NCI-H82 (cell line): ENCODE measurements around the gene ZEB2.

Source experiments
- DNase-seq: peaks from one replicate; lab custom pipeline; 2025; lab: John Stamatoyannopoulos, UW

The ZEB2 gene

DNA sequence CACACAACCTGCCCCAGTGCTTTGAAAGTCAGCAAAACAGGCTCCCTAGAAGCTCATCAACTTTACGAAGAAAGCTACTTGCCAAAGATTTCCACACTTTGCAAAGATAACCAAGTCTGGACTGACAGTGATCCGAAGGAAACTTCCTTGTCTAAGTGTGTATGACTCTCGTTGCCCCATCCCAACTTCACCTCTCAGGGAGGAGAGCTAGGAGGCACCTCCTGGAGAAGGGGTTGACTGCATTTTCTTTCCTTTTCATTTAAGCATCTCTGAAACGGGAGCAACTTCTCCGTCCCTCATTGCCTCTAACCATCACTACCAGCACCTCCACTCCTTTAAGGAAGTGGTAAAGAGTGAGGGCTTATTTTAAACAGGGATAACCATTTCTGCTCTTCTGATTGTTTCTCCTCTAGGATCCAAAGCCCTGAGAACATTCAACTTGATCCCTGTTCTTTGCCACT lies 7.0 kb downstream of the ZEB2 start:
- DNase-seq, result no peak

- no peak for DNase-seq
Observed at GRCh38 chr2:144512470-144512869, 7.4 kb downstream of the ZEB2 start.

DNA sequence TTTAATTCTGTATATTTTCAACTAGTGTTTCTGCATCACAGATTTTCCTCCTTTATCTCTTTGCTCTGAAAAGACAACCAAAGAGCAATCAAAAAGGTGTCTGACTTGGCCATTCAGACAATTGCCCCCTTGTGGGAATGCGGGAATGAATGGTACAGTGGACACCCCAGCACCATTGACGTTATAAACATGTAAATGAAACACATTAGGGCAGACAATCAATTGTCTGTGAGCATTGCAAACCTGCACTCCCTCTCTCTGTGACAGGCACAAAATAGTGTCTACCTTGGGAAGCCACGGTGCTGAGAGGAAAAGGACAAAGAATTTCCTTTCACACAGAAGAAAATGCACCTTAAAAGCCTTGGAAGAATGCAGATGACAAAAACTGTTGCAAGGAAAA lies 8.0 kb downstream of the ZEB2 start:
- no peak for DNase-seq

DNA sequence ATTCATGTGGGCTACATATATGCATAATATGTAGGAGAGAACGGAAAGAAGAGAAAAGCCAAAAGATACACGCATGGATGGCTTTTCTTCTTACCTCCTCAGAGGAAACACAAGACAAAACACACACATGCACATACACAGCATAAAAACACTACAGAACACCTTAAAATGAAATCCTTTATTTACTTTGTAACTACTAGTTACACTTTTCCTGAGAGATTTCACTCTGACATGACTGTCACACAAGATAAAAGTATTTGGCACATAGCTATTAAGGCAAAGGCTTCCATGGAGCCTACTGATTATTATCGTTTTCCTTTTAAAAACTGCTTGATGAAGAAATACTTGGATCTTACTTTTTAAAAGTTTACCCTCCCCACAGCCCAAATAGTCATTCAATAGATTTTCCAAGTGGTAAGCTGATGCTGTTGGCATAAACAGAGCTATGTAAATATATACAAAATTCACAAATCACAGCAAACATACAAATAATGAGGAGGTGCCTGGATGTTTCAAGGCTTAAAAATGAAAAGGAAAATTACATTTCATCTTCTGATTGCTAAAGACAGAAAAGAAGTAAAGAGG lies 8.6 kb downstream of the ZEB2 start:
- no peak for DNase-seq

GRCh38 chr2:144510294-144510991 lies 9.5 kb downstream of the ZEB2 start:
- DNase-seq, result peak; percentile 32

- DNase-seq, result no peak
Observed at GRCh38 chr2:144509879-144510221, 10.1 kb downstream of the ZEB2 start.

DNA sequence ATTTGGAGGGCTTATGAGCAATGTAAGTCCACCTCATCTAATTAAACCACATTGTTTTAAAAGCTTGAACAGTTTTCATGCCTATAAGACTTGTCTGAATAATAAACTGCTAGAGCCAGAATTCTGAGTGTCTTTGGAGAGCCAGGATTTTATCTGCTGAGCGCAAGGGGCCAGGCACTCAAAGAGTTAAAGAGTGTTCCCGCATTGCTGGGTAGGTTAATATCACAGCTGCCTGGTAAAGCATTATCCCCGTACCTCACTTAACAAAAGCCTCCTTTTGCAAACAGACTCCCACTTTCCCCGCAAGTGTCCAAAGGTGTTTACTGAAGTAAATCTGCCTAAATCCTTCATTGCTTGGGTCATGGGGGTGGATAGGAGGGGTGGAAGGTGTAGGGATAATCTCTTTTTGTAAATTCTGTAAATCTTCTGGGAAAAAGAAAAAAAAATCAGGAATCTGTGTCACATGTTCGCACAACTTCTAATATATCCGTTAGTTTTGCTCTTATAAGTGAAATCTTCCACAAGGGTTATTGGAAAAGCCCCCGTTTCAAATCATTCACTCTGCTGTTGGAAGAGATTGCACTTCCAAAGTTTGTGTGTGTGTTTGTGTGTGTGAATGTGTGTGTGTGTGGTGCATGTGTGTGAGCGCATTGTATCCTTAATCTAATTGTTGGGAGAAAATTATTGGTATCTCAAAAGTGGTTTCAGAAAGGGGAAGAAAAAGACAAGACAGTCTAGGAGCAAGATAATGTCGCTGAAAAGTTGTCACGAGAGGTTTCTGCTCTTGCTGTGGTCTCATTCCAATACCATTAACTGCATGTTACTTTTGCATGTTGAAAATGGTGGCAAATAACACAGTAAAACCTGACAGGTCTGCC lies 10.7 kb downstream of the ZEB2 start:
- DNase-seq, result peak; percentile 75

GRCh38 chr2:144508172-144508851 lies 11.6 kb downstream of the ZEB2 start:
- no peak for DNase-seq

DNA sequence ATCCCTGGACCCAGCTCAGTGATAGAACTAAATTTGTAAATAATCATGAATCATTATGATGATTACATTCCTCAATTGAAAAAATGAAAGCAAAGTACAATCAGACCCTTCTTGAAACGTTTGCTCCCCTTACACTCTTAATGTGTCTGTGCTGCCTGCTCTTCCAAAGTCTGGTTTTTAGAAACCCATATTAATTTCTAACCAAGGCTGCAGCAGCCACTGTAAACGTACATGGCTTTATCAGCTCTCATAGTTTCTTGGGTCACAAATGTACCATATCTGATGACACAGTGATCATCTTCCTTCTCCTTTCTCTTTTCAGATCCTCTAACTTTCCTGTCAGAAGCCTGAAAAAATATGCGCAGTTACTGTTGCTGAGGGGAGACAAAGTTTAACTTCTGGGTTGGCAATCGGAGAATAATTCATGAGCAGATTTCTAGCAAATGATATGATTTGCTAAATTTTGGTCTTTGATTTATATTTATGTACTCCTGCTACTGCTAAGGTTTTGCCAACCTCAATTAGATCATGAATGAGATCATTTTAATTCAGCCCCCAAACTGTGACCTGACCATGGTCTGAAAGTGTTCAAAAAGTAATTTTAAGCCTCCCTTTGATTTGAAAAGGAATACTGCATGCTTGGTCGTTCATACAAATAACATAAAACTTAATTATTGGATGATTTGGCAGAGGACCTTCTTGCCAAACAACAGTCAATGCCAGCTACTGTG lies 12.3 kb downstream of the ZEB2 start:
- no peak for DNase-seq

DNA sequence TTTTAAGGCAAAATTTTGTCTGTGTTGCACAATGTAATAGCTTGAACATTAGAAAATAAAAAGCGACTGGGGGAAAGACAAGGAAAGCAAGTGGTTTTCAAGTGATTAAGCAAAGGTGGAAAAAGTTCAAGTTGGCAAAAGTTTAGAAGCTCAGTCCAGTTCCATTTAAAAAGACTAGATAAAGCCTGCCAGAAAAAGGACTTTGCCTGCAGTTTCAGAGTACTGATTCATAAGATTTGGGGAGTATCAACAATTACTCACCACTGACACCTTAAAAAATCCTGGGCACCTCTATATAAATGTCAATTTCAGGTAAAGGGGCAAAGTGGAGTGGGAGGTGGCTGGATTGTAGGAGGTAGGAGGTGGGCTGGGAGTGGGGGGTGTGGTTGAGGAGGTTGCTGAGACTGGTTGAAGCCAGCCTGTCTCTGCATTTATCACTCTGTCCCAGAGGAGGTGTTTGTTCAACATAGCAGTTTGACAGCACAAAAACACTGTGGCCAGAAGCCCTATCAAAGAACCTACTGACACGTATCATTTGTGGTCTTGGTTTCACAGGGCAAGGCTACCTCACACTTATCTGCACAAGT lies 14.6 kb downstream of the ZEB2 start:
- no peak for DNase-seq

GRCh38 chr2:144504218-144504641 lies 15.7 kb downstream of the ZEB2 start:
- peak; percentile 35 for DNase-seq

DNA sequence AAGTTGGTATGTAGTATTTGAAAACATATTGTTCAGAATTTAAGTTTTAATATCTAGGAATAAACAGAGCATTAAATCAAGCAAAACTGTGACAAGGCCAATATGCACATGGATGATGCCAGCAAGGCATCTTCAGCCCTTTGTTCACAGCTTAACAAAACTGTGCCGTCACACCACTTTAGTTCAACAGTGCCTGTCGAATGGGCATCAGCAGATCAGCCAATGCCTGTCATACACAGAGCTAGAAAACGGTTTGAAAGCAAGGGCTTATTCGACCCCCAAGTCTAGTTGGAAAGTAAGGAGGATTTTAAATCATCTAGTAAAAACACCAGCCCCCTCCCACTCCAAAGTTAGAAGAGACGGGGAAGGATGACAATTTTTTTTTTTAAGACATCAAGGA lies 16.7 kb downstream of the ZEB2 start:
- DNase-seq, result no peak

DNA sequence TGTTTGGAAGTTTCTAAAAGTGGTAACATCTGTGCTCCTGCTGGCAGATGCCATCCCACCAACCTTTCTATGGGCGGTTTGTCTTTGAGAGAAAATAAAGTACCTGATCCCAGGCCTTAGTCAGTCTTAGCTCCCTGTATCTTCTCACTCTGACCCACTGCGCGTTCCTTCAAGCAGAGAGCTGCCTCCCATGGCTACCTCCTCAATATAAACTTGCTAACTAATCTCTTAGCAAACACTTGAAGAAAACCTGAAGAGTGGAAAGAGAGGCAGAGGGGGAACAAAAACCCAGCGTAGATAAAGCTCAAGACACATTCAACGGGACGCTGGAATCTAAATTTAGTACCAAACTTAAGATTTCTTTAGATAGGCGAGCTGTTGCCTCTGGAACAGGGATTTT lies 17.6 kb downstream of the ZEB2 start:
- DNase-seq, result no peak

GRCh38 chr2:144501627-144502026 lies 18.3 kb downstream of the ZEB2 start:
- no peak for DNase-seq

DNA sequence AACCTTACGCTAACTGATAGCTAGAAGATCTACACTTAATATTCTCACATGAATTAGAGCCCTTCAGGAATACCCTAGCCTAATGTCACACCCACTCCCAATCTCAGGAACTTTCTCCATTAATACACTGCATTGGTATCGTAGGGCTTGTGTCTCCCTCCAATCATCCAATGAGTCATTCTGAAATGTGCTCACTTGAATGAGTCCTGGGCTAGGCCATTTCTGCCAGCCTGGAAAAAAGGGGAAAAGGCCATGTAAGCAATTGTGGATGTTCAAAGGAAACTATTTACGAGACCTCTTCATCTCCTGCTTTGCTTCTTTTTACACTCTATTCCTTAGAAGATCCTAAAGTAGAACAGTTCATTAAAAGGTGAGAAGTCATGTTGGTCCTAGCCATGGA lies 18.8 kb downstream of the ZEB2 start:
- no peak for DNase-seq

- DNase-seq, result no peak
Observed at GRCh38 chr2:144500563-144500962, 19.4 kb downstream of the ZEB2 start.

GRCh38 chr2:144498277-144498676 lies 21.6 kb downstream of the ZEB2 start:
- DNase-seq, result peak; percentile 22

DNA sequence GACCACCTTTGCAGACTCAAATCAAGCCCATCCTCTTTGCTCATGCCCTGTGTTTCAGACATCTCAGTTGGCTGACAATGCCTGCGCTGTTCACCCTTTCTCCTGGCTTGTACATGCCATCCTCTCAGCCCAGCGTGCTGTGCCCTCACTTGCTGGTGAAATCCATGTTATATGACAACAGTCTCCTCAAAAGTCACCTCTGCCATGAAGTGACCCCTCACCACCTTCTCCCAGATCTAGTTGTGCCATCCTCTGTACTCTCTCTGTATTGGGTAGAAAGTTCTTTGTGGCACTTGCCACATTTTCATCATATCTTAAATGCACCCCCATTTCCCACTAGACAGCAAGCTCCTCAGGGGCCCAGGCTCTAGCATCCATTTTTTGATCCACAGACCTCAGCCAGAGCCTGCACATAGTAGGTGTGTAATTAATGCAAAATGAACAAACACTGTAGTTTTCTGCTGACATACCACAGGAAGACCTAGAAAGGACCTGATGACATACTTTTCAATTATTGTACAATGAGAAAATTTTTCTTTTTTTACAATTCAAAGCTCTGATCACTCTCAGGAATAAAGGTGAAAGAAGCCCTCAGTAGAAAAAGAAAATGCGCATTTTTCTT lies 22.8 kb downstream of the ZEB2 start:
- no peak for DNase-seq

DNA sequence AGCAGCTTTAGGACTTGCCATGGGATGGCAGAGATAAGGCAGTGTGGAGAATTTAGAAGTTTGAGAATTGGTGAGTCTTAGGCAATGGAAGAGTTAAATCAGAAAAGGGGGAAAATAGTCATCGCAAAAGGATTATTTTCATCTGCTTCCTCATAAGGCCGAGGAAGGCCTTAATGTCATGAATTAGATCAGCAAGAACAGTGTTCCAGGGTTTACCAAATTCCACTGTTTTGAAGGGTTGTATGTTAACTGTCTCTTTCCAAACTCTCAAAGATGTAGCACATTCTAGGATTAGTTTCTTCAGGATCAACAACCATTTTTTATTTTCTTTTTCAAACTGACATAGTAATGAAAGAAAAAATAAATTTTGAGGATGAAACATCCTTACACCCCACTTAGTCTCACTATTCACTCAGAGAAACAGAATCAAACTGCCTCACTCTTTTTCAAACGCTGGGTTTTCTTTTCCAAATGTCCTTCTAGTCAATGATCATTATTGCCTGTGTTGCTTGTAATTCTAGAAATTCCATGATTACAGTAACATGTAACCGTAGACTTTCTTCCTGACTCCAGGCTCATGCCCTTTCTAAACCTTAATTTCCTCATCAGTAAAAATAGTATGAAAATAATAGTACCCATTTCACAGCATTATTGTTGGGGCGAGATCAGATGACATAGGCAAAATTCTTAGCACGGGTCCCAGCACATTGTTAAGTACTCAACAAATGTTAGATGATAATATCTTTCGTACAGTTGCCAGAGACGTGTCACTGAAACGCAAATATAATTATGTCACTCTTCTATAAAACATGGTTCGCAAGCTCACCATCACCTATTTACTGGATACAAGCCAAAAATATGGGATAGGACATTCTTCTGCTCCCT lies 23.6 kb downstream of the ZEB2 start:
- no peak for DNase-seq
